Astrocyte (in vitro differentiated cells and primary cell): ENCODE measurements around the gene CDK14. TPM values are rescaled to one million over a fixed set of nuclear protein-coding genes. Genes with fewer than 3 reads are reported as not detected.

Experiments used
- DNase-seq: peaks from one replicate; pipeline ENCODE4 v3.0.0-alpha.2; 2010; ENCODE audit warnings: low read depth
- FAIRE-seq: peaks from 2 replicates; lab custom pipeline; 2011; peaks lifted over from hg19 to GRCh38; lab: Jason Lieb, UNC
- H2AFZ ChIP-seq: 2 replicates; pipeline ENCODE4 v1.6.0; 2012; ENCODE audit warnings: low read depth, low read length, inconsistent platforms
- H3K27ac ChIP-seq: 2 replicates; pipeline ENCODE4 v1.5.1; 2011; ENCODE audit warnings: low read depth, low read length, inconsistent platforms
- H3K27me3 ChIP-seq: 2 replicates; pipeline ENCODE4 v1.6.0; 2011; ENCODE audit warnings: low read length, inconsistent platforms; ENCODE audit not compliant: insufficient read depth
- H3K36me3 ChIP-seq: 2 replicates; pipeline ENCODE4 v1.5.1; 2011; ENCODE audit warnings: low read length, inconsistent platforms; ENCODE audit not compliant: insufficient read depth
- H3K4me1 ChIP-seq: 2 replicates; pipeline ENCODE4 v1.5.1; 2011; ENCODE audit warnings: low read length, inconsistent platforms; ENCODE audit not compliant: insufficient read depth
- H3K4me2 ChIP-seq: 2 replicates; pipeline ENCODE4 v1.6.0; 2012; ENCODE audit warnings: low read length, inconsistent platforms
- H3K4me3 ChIP-seq: 2 replicates; pipeline ENCODE4 v1.5.1; 2011; ENCODE audit warnings: low read depth, mild to moderate bottlenecking, low read length, inconsistent platforms; ENCODE audit not compliant: insufficient read depth
- H3K79me2 ChIP-seq: 2 replicates; pipeline ENCODE4 v1.6.0; 2012; ENCODE audit warnings: mild to moderate bottlenecking, low read length, inconsistent platforms; ENCODE audit not compliant: insufficient read depth
- H3K9ac ChIP-seq: 2 replicates; pipeline ENCODE4 v1.6.0; 2012; ENCODE audit warnings: mild to moderate bottlenecking, low read length, inconsistent platforms
- H3K9me3 ChIP-seq: 2 replicates; pipeline ENCODE4 v1.5.1; 2012; ENCODE audit warnings: low read depth, mild to moderate bottlenecking, low read length, inconsistent platforms; ENCODE audit not compliant: insufficient read depth
- H4K20me1 ChIP-seq: 2 replicates; pipeline ENCODE4 v1.6.0; 2012; ENCODE audit warnings: low read length, inconsistent platforms; ENCODE audit not compliant: insufficient read depth
- H3K27ac Mint-ChIP-seq: one replicate; pipeline ENCODE4 v1.8.0; 2021; ENCODE audit warnings: mild to moderate bottlenecking, mixed read lengths; ENCODE audit not compliant: unreplicated experiment
- H3K27me3 Mint-ChIP-seq: one replicate; pipeline ENCODE4 v1.8.0; 2021; ENCODE audit warnings: low read depth, mixed read lengths; ENCODE audit not compliant: unreplicated experiment
- H3K36me3 Mint-ChIP-seq: one replicate; pipeline ENCODE4 v1.8.0; 2021; ENCODE audit warnings: low read depth, mixed read lengths; ENCODE audit not compliant: unreplicated experiment
- H3K4me1 Mint-ChIP-seq: one replicate; pipeline ENCODE4 v1.8.0; 2021; ENCODE audit warnings: low read depth, mixed read lengths; ENCODE audit not compliant: unreplicated experiment
- H3K4me3 Mint-ChIP-seq: one replicate; pipeline ENCODE4 v1.8.0; 2021; ENCODE audit warnings: mild to moderate bottlenecking, moderate library complexity, mixed read lengths; ENCODE audit not compliant: unreplicated experiment
- H3K9me3 Mint-ChIP-seq: one replicate; pipeline ENCODE4 v1.8.0; 2021; ENCODE audit warnings: mild to moderate bottlenecking, mixed read lengths; ENCODE audit not compliant: unreplicated experiment
- EZH2 ChIP-seq: IDR thresholded peaks from 2 replicates; pipeline ENCODE4 v1.6.1; 2012; ENCODE audit warnings: mild to moderate bottlenecking, low read length, inconsistent platforms; ENCODE audit not compliant: insufficient read depth
- total RNA-seq: library from RNA; stranded (reverse); gene quantifications from 2 replicates; pipeline ENCODE4 v1.2.1, GENCODE V29; 2021
- TF ChIP-seq, protein P1 (sequence below): IDR thresholded peaks from 2 replicates; pipeline ENCODE4 v1.5.1; 2011; ENCODE audit warnings: low read depth, mild to moderate bottlenecking, inconsistent platforms, low read length, moderate library complexity; ENCODE audit not compliant: insufficient read depth

The CDK14 gene
- total RNA-seq, 1 donor from 2014 or later: 30.2 TPM

DNA sequence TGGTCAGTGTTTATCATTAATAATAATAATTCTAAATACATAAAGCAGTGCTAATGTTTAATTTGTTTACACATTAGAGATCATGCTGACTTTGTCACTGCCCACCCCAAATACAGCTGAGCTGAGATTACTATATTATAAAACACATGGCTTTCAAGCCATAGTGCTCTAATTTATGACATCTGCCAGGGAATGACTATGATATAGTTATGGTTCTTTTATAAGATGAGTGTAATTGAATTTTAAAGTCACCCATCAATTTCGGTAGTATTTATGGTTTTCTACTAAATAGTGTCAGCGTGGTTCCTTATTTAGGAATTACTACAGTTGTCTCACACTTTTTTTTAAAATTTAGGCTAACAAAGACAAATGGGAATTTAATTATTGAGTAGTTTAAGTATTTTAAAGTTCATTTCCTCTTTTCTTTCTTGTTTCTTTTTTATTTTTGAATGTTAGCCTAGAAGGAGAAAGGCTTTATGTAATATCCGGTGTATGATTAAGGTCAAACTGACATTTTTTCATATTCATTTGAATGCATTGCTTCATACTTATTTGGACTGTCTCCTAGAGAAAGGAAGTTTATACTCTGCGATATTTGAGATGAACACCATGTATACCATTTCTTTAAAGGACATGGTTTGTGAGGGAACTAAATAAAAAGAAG lies 3.9 kb downstream of the CDK14 start:
- Histone ChIP-seq H3K9ac (no peak overlapping the region), H4K20me1 (peaks cover 45% of the 10 kb centered on the region), H3K27me3 (no peaks in the 10 kb centered on the region), H3K4me2 (peak overlapping the region; percentile 12), H3K9me3 (no peaks in the 10 kb centered on the region), H3K27ac (no peak overlapping the region), H3K36me3 (no peaks in the 10 kb centered on the region), H3K79me2 (peaks cover 83% of the 10 kb centered on the region), H2AFZ (no peak overlapping the region), H3K4me3 (no peak overlapping the region), H3K4me1 (peaks cover 17% of the 10 kb centered on the region)
- Mint-ChIP-seq H3K27ac (no peak overlapping the region), H3K4me1 (peaks cover 16% of the 10 kb centered on the region), H3K4me3 (no peak overlapping the region), H3K9me3 (no peaks in the 10 kb centered on the region), H3K36me3 (no peaks in the 10 kb centered on the region), H3K27me3 (no peaks in the 10 kb centered on the region)
- no peak for DNase-seq
- FAIRE-seq: no peak
- TF ChIP-seq, protein P1, sequence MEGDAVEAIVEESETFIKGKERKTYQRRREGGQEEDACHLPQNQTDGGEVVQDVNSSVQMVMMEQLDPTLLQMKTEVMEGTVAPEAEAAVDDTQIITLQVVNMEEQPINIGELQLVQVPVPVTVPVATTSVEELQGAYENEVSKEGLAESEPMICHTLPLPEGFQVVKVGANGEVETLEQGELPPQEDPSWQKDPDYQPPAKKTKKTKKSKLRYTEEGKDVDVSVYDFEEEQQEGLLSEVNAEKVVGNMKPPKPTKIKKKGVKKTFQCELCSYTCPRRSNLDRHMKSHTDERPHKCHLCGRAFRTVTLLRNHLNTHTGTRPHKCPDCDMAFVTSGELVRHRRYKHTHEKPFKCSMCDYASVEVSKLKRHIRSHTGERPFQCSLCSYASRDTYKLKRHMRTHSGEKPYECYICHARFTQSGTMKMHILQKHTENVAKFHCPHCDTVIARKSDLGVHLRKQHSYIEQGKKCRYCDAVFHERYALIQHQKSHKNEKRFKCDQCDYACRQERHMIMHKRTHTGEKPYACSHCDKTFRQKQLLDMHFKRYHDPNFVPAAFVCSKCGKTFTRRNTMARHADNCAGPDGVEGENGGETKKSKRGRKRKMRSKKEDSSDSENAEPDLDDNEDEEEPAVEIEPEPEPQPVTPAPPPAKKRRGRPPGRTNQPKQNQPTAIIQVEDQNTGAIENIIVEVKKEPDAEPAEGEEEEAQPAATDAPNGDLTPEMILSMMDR: no peak
- TF ChIP-seq EZH2: no peak

GRCh38 chr7:90602303-90602702 lies 6.2 kb downstream of the CDK14 start:
- Histone ChIP-seq H3K79me2 (peaks cover 96% of the 10 kb centered on the region), H3K4me2 (no peak overlapping the region), H4K20me1 (peaks cover 58% of the 10 kb centered on the region), H3K27ac (no peak overlapping the region), H3K27me3 (no peaks in the 10 kb centered on the region), H2AFZ (no peak overlapping the region), H3K9ac (no peak overlapping the region), H3K9me3 (no peaks in the 10 kb centered on the region), H3K4me3 (no peak overlapping the region), H3K36me3 (no peaks in the 10 kb centered on the region), H3K4me1 (peaks cover 11% of the 10 kb centered on the region)
- H3K9me3 Mint-ChIP-seq: no peaks in the 10 kb centered on the region
- H3K36me3 Mint-ChIP-seq: no peaks in the 10 kb centered on the region
- peaks cover 12% of the 10 kb centered on the region for H3K4me1 Mint-ChIP-seq
- FAIRE-seq (no peak), DNase-seq (no peak)
- H3K27me3 Mint-ChIP-seq: no peaks in the 10 kb centered on the region
- TF ChIP-seq EZH2: no peak
- TF ChIP-seq, protein P1: no peak
- no peak overlapping the region for H3K4me3 Mint-ChIP-seq
- no peak overlapping the region for H3K27ac Mint-ChIP-seq

GRCh38 chr7:90603346-90603745 lies 7.2 kb downstream of the CDK14 start:
- no peak overlapping the region for H2AFZ ChIP-seq
- Mint-ChIP-seq H3K27me3 (no peaks in the 10 kb centered on the region), H3K36me3 (no peaks in the 10 kb centered on the region), H3K4me1 (peaks cover 11% of the 10 kb centered on the region), H3K9me3 (no peaks in the 10 kb centered on the region), H3K4me3 (no peak overlapping the region), H3K27ac (no peak overlapping the region)
- H3K27ac ChIP-seq: no peak overlapping the region
- no peak for FAIRE-seq
- peaks cover 60% of the 10 kb centered on the region for H4K20me1 ChIP-seq
- no peak overlapping the region for H3K9ac ChIP-seq
- H3K9me3 ChIP-seq: no peaks in the 10 kb centered on the region
- no peak overlapping the region for H3K4me3 ChIP-seq
- no peak for DNase-seq
- H3K79me2 ChIP-seq: peaks cover 96% of the 10 kb centered on the region
- H3K4me2 ChIP-seq: no peak overlapping the region
- no peak for TF ChIP-seq EZH2
- TF ChIP-seq, protein P1: no peak
- no peaks in the 10 kb centered on the region for H3K36me3 ChIP-seq
- no peaks in the 10 kb centered on the region for H3K27me3 ChIP-seq
- peaks cover 7% of the 10 kb centered on the region for H3K4me1 ChIP-seq
